ENCODE results near the gene CCM2.
A peak's percentile ranks its signal among the peaks of the same experiment; 100 is the strongest.

Gene CCM2

GRCh38 chr7:44969701-44970522, 30.1 kb upstream of the CCM2 start:
- no peak for DNase-seq

GRCh38 chr7:44970523-44971051, 29.4 kb upstream of the CCM2 start:
- DNase-seq = no peak

- DNase-seq = no peak
Measured at GRCh38 chr7:44971188-44971901, 28.7 kb upstream of the CCM2 start.

GRCh38 chr7:44971902-44972441, 28.0 kb upstream of the CCM2 start:
- peak; percentile 23 for DNase-seq

- no peak for DNase-seq
Measured at GRCh38 chr7:44972562-44972961, 27.4 kb upstream of the CCM2 start.

GRCh38 chr7:44973610-44974401, 26.2 kb upstream of the CCM2 start:
- no peak for DNase-seq

GRCh38 chr7:44974549-44974948, 25.5 kb upstream of the CCM2 start:
- DNase-seq = no peak

GRCh38 chr7:44975331-44976039, 24.5 kb upstream of the CCM2 start:
- no peak for DNase-seq

GRCh38 chr7:44976040-44976745, 23.8 kb upstream of the CCM2 start:
- no peak for DNase-seq

GRCh38 chr7:44976746-44977196, 23.2 kb upstream of the CCM2 start:
- no peak for DNase-seq

GRCh38 chr7:44977304-44977958, 22.6 kb upstream of the CCM2 start:
- no peak for DNase-seq

- DNase-seq = no peak
Measured at GRCh38 chr7:44977959-44978335, 22.1 kb upstream of the CCM2 start.

- no peak for DNase-seq
Measured at GRCh38 chr7:44978511-44979366, 21.3 kb upstream of the CCM2 start, which contains the start of gene MYO1G. Gene MYO1G (minus strand): TSS chr7:44979015. CDS start chr7:44978961, 54 bp downstream.

- DNase-seq = no peak
Measured at GRCh38 chr7:44979481-44980392, 20.3 kb upstream of the CCM2 start.

- no peak for DNase-seq
Measured at GRCh38 chr7:44980393-44981034, 19.5 kb upstream of the CCM2 start.

- no peak for DNase-seq
Measured at GRCh38 chr7:44981035-44981706, 18.8 kb upstream of the CCM2 start.

- DNase-seq = no peak
Measured at GRCh38 chr7:44982535-44982923, 17.5 kb upstream of the CCM2 start.

- no peak for DNase-seq
Measured at GRCh38 chr7:44982970-44983369, 17.0 kb upstream of the CCM2 start.
